SIG-M5 treated with dmso at 0.1 percent for 504 hours (cell line): ENCODE measurements around the gene PRAMEF17.
"Not testable (repeated sequence)": the region's sequence is repeated elsewhere in the genome, so short reads cannot be mapped to it uniquely, and the experiment has no call there.

ENCODE experiments used
- DNase-seq: peaks from one replicate; lab custom pipeline; 2025; ENCODE audit not compliant: unreplicated experiment; lab: John Stamatoyannopoulos, UW

The PRAMEF17 gene, protein sequence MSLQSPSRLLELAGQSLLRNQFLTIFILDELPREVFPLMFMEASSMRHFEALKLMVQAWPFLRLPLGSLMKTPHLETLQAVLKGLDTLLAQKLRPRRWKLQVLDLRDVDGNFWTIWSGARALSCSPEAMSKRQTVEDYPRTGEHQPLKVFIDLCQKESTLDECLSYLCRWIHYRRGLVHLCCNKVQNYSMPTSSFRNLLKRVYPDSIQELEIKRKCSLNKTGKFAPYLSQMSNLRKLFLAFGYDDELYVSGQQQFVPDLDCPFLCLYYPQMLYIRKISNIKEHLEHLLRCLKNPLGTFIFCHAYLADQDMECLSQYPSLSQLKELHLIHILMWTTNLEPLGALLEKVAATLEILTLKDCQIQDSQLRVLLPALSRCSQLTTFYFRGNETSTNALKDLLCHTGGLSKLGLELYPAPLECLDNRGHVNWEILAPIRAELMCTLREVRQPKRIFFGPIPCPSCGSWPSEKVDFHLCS

DNA sequence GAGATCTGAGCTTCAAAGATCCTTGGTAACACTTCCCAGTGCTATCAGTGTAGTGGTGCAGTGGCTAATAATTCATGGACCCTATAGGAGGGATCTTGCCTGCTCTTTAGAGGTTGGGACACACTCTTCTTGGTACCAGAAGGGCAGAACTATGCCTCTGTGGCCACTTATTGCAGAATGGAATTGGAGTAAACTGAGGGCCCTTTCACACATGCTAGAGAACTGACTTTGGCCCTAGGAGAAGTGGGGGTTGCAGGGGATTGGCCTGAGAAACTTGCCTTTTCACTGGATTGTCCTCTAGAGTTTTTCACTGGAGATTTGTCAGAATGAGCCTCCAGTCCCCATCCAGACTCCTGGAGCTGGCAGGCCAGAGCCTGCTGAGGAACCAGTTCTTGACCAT is at the start of gene PRAMEF17:
TSS of gene PRAMEF17 (plus strand) at position 301 of the 400 bp plus-strand sequence. CDS start at position 327, 26 bp downstream.
- DNase-seq, result not testable (repeated sequence)

DNA sequence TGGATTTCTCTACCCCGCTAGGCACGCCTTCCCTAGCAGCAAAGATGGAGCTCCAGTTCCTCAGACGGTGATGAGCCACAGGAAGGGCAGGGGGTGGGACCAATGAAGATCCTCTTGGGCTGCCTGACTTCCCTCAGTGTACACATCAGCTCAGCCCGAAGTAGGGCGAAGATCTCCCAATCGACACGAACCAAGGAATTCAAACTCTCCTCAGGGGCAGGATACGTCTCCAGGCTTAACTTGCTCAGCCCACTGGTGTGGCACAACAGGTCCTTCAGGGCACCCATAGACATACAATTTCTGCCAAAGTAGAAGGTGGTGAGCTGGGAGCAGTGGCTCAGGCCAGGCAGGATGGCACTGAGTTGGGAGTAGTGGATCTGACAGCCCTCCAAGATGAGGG is 46.9 kb upstream of the PRAMEF17 start:
- DNase-seq, result not testable (repeated sequence)

DNA sequence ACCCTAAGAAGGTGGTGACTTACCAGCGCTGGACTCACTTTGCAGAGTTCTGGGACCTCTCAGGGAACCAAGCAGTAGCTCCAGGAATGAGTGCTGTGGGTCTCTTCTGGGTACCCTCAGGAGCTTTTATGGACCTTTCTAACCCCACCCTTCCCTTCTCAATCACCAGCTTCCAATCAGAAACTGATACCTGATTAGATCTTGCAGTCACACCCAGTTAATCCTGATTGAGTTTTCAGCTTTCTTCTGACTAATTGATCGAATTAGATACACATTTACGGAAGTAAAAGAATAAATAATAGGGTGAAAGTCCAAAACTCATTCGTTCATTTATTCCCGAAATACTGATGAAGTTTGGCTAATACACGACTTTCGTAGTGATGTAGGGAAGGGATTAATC is 42.4 kb upstream of the PRAMEF17 start, which contains the start of gene PRAMEF14:
TSS of gene PRAMEF14 (minus strand) at position 101 of the 400 bp plus-strand sequence. CDS start 1,820 bp downstream, outside the sequence.
- DNase-seq, result not testable (repeated sequence)

DNA sequence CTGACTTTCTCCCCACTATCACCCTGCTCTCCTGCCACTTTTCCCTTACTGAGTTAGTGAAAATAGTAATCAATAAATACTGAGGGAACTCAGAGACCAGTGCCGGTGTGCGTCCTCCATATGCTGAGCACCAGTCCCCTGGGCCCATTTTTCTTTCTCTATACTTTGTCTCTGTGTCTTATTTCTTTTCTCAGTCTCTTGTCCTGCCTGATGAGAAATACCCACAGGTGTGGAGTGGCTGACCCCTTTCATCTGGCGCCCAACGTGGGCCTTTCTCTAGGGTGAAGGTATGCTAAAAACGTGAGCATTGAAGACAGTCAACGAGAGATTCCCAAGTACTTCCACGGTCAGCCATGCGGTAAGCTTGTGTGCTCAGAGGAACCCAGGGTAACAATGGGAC is 36.0 kb upstream of the PRAMEF17 start:
- not testable (repeated sequence) for DNase-seq

DNA sequence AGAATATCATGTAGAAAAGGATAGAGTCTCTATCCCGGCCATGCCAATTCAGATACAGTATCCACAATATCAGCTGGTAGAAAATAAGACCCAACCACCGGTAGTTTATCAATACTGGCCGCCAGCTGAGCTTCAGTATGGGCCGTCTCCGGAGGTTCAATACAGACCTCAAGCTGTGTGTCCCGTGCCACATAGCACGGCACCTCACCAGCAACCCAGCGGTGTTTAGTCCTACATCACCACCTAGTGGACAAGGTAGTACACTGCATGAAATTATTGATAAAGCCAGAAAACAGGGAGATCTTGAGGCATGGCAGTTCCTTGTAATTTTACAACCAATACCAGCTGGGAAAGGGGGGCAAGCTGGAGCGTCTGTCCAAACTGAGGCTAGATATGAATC is 35.0 kb upstream of the PRAMEF17 start:
- DNase-seq, result not testable (repeated sequence)

DNA sequence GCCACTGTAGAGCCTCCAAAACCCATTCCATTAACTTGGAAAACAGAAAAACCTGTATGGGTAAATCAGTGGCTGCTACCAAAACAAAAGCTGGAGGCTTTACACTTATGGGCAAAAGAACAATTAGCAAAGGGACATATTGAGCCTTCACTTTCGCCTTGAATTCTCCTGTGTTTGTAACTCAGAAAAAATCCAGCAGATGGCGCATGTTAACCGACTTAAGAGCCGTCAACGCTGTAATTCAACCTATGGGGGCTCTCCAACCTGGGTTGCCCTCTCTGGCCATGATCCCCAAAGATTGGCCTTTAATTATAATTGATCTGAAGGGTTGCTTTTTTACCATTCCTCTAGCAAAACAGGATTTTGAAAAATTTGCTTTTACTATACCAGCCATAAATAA is 32.7 kb upstream of the PRAMEF17 start:
- peak; percentile 32 for DNase-seq

DNA sequence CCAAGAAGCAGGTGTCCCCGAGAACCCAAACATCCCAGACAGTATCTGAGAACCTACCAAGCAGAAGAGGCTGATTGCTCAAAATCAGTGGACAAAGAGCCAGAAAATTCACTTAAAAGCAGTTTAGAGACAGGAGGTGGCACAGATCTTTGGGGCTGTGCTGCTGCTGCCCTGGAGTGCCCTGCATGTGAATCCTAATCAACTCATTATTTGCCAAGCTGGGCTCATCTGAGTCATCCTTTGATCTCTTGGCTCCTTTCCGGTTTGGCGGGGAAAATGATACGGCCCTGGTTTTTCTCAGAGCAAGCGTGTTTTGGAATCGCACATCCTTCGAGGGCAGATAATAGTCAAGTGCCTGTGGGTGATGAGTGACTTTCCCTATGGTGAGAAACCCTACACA is 27.1 kb upstream of the PRAMEF17 start:
- not testable (repeated sequence) for DNase-seq

DNA sequence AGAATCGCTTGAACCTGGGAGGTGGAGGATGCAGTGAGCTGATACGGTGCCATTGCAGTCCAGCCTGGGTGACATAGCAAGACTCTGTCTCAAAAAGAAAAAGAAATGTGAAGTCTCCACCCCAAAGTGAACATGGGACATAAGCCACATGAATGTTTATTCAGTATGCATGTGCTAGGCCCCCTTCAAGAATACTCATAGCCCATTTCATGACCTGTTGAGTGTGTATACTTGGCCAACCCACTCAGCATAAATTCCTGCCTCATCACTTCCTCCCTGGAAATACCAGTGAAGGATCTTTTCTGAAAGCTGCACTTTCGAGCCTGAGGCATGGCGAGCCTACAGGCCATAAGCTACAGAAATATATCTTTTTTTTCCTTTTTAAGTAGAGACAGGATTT is 24.5 kb upstream of the PRAMEF17 start:
- not testable (repeated sequence) for DNase-seq

DNA sequence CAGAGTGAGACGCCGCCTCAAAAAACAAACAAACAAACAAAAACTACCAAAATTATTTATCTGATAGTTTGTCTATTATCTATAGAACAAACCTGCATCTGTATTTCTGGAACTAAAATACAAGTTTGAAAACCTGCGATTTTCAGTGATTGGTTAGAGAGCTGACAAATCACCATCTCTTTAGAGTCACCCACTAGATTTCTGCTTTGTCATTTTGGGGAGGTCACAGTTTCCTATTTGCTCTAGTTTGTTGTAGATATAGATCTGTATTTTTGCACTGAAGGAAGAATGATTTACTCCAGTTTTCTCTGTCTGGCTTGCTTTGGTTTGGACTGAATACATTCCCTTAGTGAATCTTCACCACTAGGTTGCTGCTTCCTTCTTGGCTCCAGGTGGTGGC is 22.9 kb upstream of the PRAMEF17 start:
- not testable (repeated sequence) for DNase-seq

DNA sequence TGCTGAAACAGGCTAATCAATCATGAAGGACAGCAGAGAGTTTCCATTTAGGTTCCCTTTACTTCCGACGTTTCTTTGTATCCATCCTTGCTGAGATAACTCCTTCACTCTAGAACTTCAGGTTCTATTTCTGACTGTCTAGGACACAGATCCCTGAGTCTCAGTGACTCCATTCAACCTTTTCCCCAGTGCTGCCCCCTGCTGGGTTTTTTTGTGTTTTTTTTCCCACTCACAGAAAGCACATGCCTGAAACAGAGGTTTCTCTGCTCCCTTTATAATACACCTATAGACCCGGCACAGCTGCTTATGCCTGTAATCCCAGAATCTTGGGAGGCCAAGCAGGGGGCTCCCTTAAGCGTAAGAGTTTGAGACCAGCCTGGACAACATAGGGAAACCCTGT is 20.9 kb upstream of the PRAMEF17 start:
- not testable (repeated sequence) for DNase-seq

DNA sequence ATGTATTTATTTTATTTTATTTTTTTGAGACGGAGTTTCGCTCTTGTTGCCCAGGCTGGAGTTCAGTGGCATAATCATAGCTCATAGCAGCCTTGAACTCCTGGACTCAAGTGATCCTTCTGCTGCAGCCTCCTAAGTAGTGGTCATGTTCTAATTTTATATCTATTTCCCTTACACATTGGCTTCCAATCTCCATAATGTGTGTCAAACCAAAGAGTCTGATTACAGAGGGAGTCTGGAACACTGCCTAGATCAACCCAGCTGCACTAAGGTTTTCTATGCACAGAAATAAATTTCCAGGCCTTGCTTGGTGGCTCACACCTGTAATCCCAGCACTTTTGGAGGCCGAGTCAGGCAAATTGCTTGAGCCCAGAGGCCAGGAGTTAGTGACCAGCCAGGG is 10.4 kb upstream of the PRAMEF17 start:
- not testable (repeated sequence) for DNase-seq

DNA sequence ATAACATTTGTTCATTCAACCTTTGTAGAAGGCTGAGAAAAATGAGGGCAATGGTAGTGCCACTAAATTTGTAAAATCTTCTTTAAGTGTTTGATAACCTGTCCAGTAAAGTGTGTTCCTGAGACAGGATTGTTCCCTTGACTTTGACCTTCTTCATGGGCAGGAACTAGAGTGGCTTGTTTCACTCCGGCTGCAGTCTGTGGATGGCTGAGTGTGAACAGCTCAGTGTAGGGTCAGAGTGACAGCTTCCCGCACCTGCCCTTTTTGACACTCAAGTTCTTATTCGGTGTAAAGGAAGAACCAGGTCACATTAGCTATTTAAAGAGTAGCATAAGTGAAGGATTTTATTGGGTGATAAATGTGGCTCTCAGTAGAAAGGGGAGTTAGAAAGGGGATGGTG is 9.1 kb upstream of the PRAMEF17 start:
- not testable (repeated sequence) for DNase-seq

DNA sequence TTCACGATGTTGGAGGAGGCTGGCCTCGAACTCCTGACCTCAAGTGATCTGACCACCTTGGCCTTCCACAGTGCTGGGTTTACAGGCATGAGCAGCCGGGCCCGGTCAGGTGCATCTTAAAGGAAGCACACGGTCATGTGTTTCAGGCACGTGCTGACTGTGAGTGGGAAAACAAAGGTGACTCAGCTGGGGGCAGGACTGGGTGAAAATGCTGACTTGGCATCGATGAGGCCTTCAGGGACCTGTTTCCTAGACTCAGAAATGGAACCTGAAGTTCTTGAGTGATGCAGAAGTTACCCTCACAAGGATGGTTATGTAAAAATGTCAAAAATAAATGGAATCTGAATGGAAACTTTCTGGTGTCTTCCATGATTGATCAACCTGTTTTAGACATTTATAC is 3.6 kb downstream of the PRAMEF17 start:
- not testable (repeated sequence) for DNase-seq

DNA sequence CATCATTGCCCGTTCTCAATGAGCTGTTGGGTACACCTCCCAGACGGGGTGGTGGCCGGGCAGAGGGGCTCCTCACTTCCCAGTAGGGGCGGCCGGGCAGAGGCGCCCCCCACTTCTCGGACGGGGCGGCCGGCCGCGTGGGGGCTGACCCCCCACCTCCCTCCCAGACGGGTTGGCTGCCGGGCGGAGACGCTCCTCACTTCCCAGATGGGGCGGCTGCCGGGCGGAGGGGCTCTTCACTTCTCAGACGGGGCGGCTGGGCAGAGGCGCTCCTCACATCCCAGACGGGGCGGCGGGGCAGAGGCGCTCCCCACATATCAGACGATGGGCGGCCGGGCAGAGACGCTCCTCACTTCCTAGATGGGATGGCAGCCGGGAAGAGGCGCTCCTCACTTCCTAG is 5.3 kb downstream of the PRAMEF17 start:
- not testable (repeated sequence) for DNase-seq

DNA sequence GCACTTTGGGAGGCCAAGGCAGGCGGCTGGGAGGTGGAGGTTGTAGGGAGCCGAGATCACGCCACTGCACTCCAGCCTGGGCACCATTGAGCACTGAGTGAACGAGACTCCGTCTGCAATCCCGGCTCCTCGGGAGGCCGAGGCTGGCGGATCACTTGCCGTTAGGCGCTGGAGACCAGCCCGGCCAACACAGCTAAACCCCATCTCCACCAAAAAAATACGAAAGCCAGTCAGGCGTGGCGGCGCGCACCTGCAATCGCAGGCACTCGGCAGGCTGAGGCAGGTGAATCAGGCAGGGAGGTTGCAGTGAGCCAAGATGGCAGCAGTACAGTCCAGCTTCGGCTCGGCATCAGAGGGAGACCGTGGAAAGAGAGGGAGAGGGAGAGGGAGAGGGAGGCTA is 5.9 kb downstream of the PRAMEF17 start:
- DNase-seq, result not testable (repeated sequence)

DNA sequence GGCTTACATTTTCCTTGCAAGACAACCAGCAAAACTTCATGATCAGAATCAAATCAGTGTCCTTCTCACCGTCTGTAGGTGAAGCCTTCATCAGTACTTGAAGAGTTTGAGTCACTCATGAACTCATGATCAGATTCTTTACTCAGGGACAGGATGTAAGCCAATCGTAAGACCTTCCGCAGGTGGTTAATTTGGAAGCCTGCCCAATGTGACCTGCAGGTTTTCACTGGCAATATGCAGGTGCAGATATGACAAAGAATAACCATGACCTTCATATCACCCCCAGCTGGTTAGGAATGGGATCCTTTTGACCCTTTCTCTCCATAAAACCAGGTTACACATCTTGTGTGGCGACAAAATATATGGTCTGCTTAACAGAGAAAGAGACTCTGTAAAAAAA is 18.4 kb downstream of the PRAMEF17 start:
- no peak for DNase-seq

DNA sequence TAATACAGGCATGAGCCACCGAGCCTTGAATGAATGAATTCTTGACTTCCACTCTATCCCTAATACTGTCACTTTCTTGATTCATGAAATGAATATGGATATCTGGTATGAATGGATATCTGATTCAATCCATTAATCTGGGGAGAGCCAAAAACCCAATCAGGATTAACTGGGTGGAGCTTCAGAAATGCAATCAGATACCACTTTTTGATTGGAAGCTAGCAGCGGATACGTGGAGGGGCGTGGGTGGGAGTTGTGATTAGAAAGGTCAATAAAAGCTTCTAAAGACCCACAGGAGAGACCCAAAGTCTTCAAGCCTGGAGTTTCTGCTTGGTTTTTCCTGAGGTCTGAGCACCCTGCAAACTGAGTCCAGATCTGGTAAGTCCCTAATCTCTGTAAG is 20.7 kb downstream of the PRAMEF17 start, which contains the start of gene PRAMEF20:
TSS of gene PRAMEF20 (plus strand) at position 301 of the 400 bp plus-strand sequence. CDS start 5,905 bp downstream, outside the sequence.
- DNase-seq, result not testable (repeated sequence)

DNA sequence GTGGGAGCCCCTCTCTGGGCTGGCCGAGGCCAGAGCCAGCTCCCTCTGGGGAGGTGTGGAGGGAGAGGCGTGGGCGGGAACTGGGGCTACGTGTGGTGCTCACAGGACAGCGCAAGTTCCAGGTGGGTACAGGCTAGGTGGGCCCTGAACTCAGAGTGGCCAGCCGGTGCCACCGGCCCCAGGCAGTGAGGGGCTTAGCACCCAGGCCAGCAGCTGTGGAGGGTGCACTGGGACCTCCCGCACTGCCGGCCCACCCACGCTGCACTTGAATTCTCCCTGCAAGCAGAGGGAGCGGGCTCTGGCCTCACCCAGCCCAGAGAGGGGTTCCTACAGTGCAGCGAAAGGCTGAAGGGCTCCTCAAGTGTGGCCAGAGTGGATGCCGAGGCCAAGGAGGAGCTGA is 41.1 kb downstream of the PRAMEF17 start:
- DNase-seq, result no peak

DNA sequence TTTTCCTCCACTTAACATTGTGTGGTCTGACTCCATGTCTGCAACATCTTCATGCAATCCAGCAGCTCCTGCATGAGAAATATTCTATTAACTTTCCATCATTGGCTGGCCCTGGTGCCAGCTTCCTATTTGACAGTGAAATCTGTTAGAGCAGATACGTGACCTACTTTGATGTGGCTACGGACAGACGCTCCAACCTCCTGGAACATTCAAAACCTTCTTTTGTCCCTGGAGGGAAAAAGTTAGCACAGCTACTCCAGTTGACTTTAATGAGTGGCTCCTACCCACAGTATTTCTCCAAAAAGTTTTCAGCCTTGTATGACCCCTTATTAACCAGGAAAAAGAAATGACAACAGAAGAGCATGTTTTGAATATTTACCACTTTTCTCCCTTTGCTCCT is 42.8 kb downstream of the PRAMEF17 start:
- no peak for DNase-seq

DNA sequence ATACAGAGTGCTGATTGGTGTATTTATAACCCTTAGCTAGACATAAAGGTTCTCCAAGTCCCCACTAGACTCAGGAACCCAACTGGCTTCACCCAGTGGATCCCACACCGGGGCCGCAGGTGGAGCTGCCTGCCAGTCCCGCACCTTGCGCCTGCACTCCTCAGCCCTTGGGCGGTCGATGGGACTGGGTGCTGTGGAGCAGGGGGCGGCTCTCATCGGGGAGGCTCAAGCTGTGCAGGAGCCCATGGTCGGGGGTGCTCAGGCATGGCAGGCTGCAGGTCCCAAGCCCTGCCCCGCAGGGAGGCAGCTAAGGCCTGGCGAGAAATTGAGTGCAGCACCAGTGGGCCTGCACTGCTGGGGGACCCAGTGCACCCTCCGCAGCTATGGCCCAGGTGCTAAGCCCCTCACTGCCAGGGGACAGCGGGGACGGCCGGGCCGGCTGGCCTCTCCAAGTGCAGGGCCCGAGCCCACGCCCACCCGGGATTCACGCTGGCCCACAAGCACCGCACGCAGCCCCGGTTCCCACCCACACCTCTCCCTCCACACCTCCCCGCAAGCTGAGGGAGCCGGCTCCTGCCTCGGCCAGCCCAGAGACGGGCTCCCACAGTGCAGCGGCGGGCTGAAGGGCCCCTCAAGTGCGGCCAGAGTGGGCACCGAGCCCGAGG is 44.4 kb downstream of the PRAMEF17 start:
- DNase-seq, result not testable (repeated sequence)

DNA sequence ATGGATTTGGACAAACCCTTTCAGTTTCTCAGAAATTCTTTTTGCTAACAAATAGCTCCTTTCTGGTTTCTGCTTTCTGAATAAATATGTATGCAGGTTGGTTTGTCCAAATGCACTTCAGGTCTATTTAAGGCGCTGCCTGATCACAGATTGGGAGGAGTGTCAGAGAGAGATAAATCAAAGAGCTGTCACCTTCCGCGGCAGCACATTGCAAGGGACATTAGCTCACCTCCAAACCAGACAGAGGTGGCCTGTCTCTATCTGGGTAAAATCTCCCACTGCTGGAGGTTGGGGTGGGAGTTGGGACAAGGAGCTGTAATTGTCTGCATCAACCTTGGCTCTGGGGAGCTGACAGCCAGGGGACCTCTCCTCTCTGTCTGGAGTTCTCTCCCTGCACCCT is 46.0 kb downstream of the PRAMEF17 start:
- DNase-seq, result no peak
